ENCODE data around the gene SIRT4. TPM values are rescaled to one million over a fixed set of nuclear protein-coding genes. Genes with fewer than 3 reads are reported as not detected.

Gene SIRT4
- total RNA-seq, 1 donor from 2014 or later, result 2.7 TPM

GRCh38 chr12:120359128-120359527 is 57.0 kb downstream of the SIRT4 start:
- peak overlapping the region; percentile 2 for H3K27ac Mint-ChIP-seq (ENCODE audit: unreplicated experiment)
- H3K4me1 Mint-ChIP-seq (ENCODE audit: low read depth, unreplicated experiment), result peaks cover 7% of the 10 kb centered on the region
- Histone ChIP-seq H3K36me3 (ENCODE audit: insufficient read depth, low read length) (no peaks in the 10 kb centered on the region), H3K4me1 (ENCODE audit: insufficient read depth, low read length) (peaks cover 11% of the 10 kb centered on the region), H3K27ac (ENCODE audit: low read depth, low read length) (no peak overlapping the region), H3K79me2 (ENCODE audit: insufficient read depth, low read length) (no peaks in the 10 kb centered on the region), H3K9me3 (ENCODE audit: insufficient read depth, low read depth, low read length) (no peaks in the 10 kb centered on the region), H4K20me1 (ENCODE audit: insufficient read depth, low read length) (no peaks in the 10 kb centered on the region), H2AFZ (ENCODE audit: low read depth, low read length) (no peak overlapping the region), H3K9ac (ENCODE audit: low read length) (no peak overlapping the region), H3K27me3 (ENCODE audit: insufficient read depth, low read length) (no peaks in the 10 kb centered on the region), H3K4me2 (ENCODE audit: low read length) (no peak overlapping the region), H3K4me3 (ENCODE audit: insufficient read depth, low read depth, low read length) (no peak overlapping the region)
- H3K4me3 Mint-ChIP-seq (ENCODE audit: unreplicated experiment), result no peak overlapping the region
- no peak for TF ChIP-seq EZH2 (IDR thresholded peaks at IDR 0.05; ENCODE audit: insufficient read depth, low read length)
- TF ChIP-seq CTCF (IDR thresholded peaks at IDR 0.05; ENCODE audit: insufficient read depth, low read depth, low read length), result no peak
- H3K9me3 Mint-ChIP-seq (ENCODE audit: unreplicated experiment), result no peaks in the 10 kb centered on the region
- no peaks in the 10 kb centered on the region for H3K27me3 Mint-ChIP-seq (ENCODE audit: low read depth, unreplicated experiment)
- peaks cover 12% of the 10 kb centered on the region for H3K36me3 Mint-ChIP-seq (ENCODE audit: low read depth, unreplicated experiment)
- no peak for FAIRE-seq
- no peak for DNase-seq (ENCODE audit: low read depth)

- peaks cover 13% of the 10 kb centered on the region for H3K4me1 ChIP-seq (ENCODE audit: insufficient read depth, low read length)
- TF ChIP-seq EZH2 (IDR thresholded peaks at IDR 0.05; ENCODE audit: insufficient read depth, low read length) (no peak), CTCF (IDR thresholded peaks at IDR 0.05; ENCODE audit: insufficient read depth, low read depth, low read length) (no peak)
- Mint-ChIP-seq H3K27me3 (ENCODE audit: low read depth, unreplicated experiment) (peaks cover under 1% of the 10 kb centered on the region), H3K36me3 (ENCODE audit: low read depth, unreplicated experiment) (peaks cover 23% of the 10 kb centered on the region), H3K4me1 (ENCODE audit: low read depth, unreplicated experiment) (peaks cover 12% of the 10 kb centered on the region), H3K4me3 (ENCODE audit: unreplicated experiment) (no peak overlapping the region), H3K27ac (ENCODE audit: unreplicated experiment) (peak overlapping the region; percentile 41), H3K9me3 (ENCODE audit: unreplicated experiment) (no peaks in the 10 kb centered on the region)
- no peaks in the 10 kb centered on the region for H3K9me3 ChIP-seq (ENCODE audit: insufficient read depth, low read depth, low read length)
- DNase-seq (ENCODE audit: low read depth) (peak; percentile 71), FAIRE-seq (no peak)
- peak overlapping the region; percentile 45 for H3K4me3 ChIP-seq (ENCODE audit: insufficient read depth, low read depth, low read length)
- H3K27ac ChIP-seq (ENCODE audit: low read depth, low read length), result peak overlapping the region; percentile 47
- H3K4me2 ChIP-seq (ENCODE audit: low read length), result peak overlapping the region; percentile 80
- H3K9ac ChIP-seq (ENCODE audit: low read length), result peak overlapping the region; percentile 75
- peaks cover 5% of the 10 kb centered on the region for H4K20me1 ChIP-seq (ENCODE audit: insufficient read depth, low read length)
- peaks cover 6% of the 10 kb centered on the region for H3K79me2 ChIP-seq (ENCODE audit: insufficient read depth, low read length)
- no peaks in the 10 kb centered on the region for H3K27me3 ChIP-seq (ENCODE audit: insufficient read depth, low read length)
- H3K36me3 ChIP-seq (ENCODE audit: insufficient read depth, low read length), result no peaks in the 10 kb centered on the region
- H2AFZ ChIP-seq (ENCODE audit: low read depth, low read length), result peak overlapping the region; percentile 57
These were observed 59.5 kb downstream of the SIRT4 start for GRCh38 chr12:120361506-120362208.

Other genes with a start within 250 kb of the SIRT4 start
- gene RAB35, start 185.6 kb upstream of the SIRT4 start, total RNA-seq, result 49.0 and 63.3 TPM in 2 replicates
- 95.5 and 123 TPM in 2 replicates for gene GCN1, start 107.6 kb upstream of the SIRT4 start, total RNA-seq
- 1,543 and 1,660 TPM in 2 replicates for gene RPLP0, start 101.2 kb upstream of the SIRT4 start, total RNA-seq
- gene PXN, start 36.6 kb upstream of the SIRT4 start, total RNA-seq, result 126 and 151 TPM in 2 replicates
- 2,157 and 2,549 TPM in 2 replicates for gene RNU4-2, start 10.4 kb upstream of the SIRT4 start, total RNA-seq
- 2,477 and 2,591 TPM in 2 replicates for gene RNU4-1, start 9.1 kb upstream of the SIRT4 start, total RNA-seq
- gene PLA2G1B, start 25.5 kb downstream of the SIRT4 start, total RNA-seq, result not detected in 2 replicates
- gene MSI1, start 66.8 kb downstream of the SIRT4 start, total RNA-seq, result 16.0 and 16.4 TPM in 2 replicates
- 388 and 394 TPM in 2 replicates for gene COX6A1, start 135.8 kb downstream of the SIRT4 start, total RNA-seq
- gene TRIAP1, start 144.1 kb downstream of the SIRT4 start, total RNA-seq, result 43.6 and 54.0 TPM in 2 replicates
- 17.8 and 28.8 TPM in 2 replicates for gene GATC, start 144.1 kb downstream of the SIRT4 start, total RNA-seq
- gene SRSF9, start 167.4 kb downstream of the SIRT4 start, total RNA-seq, result 216 and 223 TPM in 2 replicates
- gene DYNLL1, start 193.8 kb downstream of the SIRT4 start, total RNA-seq, result 490 and 500 TPM in 2 replicates
- gene COQ5, start 226.8 kb downstream of the SIRT4 start, total RNA-seq, result 22.9 and 23.4 TPM in 2 replicates
- gene RNF10, start 232.0 kb downstream of the SIRT4 start, total RNA-seq, result 181 and 185 TPM in 2 replicates